Skin of body (tissue), 2 donors: ENCODE measurements around the gene SEPTIN5. TPM values are rescaled to one million over a fixed set of nuclear protein-coding genes. Genes with fewer than 3 reads are reported as not detected.

Experiments
- DNase-seq: peaks from one replicate; lab custom pipeline; 2025; lab: John Stamatoyannopoulos, UW
- total RNA-seq: library from RNA; depleted of rRNA; stranded (reverse); fragments of >200 nt; gene quantifications from one replicate; pipeline ENCODE4 v1.2.3, GENCODE V29; 2014

SEPTIN5 gene
- total RNA-seq, 1 donor from 2014 or later, result 33.7 TPM

DNA sequence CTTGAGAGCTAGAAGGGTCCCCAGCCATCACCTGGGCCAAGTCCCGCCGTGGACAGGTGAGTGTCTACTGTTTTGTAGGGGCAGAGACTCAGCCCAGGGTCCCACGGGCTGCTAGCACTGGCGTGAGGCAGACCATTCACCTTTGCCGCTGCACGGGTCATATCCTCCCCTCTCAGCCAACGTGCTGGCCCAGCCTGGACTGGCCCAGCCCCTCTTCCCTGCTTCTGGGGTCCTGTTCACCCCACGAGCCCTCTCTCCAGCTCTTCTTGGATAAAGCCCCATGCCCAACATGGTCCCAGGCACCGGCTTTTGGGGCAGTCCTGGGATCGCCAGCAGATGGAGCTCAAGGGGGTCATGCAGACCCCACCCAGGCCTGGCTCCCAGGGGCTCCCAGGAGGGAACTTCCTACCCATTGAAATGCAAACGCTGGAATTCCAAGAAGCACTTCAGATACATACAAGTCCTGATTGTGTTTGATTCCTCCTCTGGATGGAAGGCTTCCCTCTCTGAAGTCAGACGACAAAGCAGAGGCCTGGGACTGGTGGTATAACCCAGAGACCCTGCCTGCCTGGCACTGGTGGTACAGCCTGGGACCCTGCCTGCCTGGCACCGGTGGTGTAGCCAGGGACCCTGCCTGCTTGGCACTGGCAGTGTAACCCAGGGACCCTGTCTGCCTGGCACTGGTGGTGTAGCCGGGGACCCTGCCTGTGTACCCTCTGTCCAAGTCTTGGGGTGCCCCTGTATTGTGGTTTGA, 8.9 kb upstream of the SEPTIN5 start:
- no peak for DNase-seq

DNA sequence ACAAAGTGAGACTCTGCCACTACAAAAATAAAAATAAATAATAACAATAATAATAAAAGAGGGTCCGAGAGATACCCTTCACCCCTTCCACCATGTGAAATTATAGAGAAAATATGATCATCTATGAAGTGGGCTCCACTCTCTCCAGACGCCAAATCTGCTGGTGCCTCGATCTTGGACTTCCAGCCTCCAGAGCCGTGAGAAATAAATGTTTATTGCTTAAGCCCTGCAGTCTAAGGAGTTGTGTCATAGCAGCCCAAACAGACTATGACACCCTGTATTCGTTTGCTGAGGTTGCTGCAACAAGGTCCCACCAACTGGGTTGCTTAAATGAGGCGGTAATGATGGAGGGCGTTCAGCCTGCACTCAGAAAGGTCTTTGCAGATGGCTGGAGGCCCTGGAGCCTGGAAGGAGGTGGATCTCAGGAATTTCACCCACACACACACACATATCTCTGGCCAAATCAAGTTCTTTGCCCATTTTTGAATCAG, 7.6 kb upstream of the SEPTIN5 start:
- no peak for DNase-seq

DNA sequence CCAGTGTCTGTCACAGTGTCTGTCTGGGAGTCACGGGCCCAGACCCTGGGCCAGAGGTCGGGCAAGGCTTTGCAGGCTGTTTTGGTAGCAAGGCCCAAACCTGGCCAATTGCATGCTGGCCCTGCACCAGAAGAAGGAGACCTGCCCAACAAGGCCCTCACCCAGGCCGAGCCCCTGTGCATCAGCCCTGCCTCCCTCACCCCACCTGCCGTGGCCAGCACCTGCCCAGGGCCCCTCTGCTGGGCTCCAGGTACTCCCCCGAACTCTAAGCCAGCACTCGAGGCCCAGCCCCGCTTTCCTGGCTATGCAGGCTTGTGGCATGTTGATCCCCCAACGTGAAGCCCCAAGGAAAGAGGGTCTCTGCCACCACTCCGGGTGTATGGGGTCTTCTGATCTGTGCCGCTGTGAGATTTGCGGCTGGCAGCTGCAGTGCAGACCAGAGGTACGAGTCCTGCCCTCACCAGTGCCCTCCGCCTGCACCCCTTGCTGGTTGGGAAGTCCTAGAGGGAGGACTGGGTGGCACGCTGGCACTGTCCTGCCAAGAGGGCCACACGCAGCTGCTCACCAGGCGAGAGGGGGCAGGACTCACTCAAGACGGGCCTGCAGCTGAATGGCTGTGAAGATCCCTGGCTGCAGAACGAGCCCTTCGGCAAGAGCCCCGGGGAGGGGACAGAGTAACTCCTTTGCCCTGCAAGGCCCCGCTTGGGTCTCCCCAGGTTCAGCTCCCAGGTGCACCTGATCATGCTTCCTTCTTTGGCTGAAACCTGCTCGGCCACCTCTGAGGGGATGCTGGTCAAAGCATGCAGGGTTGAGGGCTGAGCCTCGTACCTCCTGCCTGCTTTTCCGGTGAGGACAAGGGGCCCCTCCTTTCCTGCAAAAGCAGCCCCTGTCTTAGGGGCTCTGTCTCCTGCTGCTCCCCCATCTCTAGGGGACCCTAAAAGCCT, 6.7 kb upstream of the SEPTIN5 start:
- DNase-seq, result no peak

DNA sequence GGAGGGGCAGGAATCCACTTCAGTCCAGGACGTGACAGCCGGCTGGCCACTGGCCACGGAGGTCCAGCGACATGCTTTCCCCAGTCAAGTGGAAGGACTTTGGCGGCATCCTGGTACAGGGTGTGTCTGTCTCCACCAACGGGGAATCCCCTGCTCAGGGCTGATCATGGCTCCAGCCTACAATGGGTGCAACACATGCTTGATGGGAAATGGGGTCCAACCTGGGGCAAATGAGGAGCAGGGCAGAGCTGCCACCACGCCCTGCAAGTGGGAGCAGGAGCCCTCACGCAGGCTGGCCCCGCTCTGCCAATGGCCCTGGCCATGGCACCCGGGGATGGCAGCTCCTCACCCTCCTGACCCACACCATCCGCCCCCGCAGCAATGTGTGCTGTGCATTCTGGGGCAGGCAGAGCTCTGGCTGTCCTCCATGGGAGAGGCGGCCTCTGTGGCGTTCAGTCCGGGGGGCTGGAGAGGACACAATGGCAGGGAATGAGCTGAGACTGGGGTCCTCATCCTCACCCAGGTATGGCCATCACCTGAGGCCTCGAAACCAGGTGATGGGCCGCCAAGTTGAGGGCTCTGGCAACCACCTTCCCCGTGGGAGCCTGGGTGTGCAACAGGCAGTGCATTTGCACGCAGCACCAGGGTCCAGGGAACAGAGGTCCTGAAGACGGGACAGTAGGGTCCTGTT, 5.8 kb upstream of the SEPTIN5 start:
- DNase-seq, result no peak

DNA sequence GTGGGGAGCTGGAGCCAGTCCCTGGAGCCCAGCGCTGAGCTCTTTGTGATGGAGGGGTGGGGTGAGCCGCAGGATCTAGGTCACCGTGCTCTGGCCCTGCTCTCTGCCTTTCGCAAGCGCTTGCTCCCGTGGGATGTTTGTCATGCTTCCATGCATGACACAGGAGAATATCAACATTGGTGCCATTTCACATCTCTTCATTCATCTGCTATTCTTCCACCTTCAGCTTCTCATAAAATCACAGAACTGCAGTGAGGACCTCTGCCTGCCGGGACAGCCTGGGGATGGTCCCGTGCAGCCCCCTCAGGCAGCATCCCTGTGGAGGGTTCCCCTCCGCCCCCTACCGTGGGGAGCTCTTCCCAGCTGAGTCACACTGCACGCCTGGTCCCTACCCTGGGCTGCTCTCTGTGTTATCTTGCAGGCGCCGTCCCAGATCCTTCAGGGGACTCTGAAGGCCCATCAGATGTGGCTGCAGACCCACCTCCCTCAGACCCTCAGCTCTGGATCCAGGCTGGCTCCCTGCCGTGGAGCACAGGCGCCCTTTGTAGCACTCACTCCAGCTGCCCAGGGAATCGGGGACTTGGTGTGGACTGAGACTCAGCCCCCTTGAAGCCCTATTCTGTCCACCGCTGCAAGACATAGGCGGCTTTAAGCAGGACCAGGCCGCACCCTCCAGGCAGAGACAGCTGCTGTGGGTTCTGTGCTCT, 5.1 kb upstream of the SEPTIN5 start:
- DNase-seq, result no peak

DNA sequence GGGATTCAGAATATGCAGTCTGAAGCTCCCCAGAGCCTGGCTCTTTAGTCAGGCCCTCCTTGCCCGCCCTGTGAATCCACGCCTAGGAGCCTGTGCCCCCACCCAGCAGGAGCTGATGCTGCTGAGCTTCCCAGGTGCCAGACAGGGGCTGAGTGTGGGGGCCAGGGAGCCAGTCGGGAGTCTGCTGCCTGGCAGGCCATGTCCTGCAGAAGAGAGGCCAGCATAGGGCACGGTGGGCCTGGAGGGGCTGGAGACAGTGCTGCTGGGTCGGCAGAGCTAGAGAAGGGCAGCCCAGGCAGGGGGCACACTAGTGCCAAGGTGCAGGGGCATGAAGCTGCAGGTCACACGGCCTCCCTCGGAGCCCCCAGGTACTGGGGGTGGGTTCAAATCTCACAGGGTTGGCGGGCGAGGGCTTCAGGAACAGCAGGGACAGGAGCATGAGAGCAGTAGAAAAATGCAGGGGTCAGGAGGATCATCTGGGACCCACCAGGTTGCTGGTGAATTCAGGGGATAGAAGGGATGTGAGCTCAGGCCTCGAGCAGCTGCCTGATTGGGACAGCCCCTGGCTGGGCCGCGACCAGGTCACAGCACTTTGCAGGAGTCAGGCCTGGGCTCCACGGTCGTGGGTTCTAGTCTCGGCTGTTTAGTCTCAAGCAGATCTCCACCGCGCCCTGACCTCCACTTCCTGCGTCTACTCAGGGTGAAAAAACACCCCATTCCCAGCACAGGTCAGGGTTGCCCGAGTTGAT, 4.1 kb upstream of the SEPTIN5 start:
- DNase-seq, result no peak

DNA sequence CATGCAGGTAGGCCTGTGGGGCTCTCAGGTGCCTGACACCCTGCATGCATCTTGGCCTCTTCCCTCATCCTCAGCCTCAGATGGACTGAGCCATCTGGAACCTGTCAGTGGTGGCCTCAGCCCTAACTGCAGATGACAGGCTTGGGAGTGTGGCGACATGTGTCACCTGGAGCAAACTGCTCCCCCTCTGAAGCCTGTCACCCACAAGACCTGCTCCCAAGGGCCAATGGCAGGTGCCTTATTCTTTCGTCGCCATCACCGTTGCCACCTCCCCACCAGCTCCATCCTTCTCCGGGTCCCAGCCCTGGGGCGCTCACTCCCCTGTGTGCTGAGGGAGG, 3.6 kb upstream of the SEPTIN5 start:
- DNase-seq, result no peak

DNA sequence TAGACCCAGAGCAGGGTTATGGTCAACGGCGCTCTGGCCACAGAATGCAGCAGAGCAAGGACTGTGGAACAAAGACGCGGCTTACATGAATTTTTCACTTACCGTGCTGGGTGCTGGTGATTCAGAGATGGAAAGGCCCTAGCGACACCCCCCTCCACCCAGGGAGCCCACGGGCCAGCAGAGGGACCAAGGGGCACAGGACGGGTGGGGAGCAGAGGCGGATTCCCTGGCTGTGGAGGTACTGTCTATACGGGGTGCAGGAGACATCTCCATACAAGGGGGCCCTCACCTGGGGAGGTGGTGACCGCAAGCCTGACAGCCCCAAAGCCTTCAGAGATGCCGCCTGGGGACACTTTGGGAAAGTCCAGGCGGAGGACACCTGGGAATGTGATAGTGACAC, 1.1 kb upstream of the SEPTIN5 start:
- no peak for DNase-seq

DNA sequence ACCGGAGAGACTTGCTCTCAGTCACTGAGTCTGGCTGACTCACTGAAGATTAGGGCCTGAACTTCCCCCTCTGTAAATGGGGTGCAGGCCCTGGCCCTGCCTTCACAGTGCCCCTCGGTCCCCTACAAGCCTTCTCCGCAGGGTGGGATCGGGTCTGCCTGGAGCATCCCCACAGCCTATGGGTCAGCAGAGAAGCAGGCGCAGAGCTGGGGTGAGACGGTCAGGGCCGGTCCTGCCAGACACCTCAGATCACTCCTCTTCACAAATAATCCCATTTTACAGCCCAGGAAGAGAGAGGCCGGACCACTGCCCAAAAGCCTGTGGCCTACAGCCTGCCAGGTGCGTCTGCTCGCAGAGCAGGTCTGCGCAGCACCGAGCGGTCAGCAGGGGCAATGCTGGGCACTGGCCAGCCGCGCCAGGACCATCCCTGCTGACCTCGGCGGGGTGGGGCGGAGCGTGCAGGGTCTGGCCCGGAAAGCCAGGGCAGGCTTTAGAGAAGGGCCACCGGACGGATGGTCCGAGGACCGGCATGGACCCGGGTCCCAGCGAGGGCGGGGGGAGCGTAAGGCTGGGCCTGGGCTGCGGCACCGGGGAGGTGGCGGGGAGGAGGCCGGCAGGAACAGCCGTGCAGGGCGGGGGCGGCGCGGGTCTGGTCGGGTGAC, 522 bp upstream of the SEPTIN5 start:
- no peak for DNase-seq

DNA sequence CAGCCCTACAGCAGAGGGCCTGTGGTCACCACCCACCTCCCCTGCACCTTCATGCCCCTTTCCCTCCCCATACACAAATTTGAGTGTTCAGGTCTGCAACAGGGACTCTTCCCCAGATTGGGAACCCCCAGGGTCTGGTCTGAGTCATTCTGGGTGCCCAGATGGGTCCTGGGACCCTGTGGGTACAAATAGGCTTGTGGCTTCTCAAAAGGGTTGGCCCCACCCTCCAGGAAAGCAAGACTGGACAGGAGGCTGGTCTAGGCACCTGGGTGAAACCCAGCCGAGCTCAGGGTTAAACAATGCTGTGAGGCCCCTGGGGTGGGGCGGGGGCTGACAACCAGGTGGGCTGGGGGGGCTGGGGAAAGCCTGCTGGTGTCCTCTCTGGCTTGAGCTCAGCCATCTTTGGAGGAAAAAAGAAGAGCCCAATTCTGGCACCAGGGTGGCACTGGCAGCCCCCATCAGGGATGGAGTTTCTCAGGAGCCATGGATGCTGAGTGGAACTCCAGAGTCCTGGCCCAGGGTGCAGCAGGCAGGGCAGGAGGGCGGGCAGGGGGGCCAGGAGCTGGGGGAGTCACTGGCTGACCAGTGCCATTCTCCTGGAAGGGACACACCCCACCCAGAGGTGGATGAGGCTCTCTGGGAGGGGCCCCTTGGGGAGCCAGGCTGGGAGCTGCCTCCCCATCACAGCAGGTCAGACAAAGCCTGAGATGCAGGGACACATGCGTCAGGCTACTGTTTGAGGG, 1.1 kb downstream of the SEPTIN5 start:
- DNase-seq, result no peak

DNA sequence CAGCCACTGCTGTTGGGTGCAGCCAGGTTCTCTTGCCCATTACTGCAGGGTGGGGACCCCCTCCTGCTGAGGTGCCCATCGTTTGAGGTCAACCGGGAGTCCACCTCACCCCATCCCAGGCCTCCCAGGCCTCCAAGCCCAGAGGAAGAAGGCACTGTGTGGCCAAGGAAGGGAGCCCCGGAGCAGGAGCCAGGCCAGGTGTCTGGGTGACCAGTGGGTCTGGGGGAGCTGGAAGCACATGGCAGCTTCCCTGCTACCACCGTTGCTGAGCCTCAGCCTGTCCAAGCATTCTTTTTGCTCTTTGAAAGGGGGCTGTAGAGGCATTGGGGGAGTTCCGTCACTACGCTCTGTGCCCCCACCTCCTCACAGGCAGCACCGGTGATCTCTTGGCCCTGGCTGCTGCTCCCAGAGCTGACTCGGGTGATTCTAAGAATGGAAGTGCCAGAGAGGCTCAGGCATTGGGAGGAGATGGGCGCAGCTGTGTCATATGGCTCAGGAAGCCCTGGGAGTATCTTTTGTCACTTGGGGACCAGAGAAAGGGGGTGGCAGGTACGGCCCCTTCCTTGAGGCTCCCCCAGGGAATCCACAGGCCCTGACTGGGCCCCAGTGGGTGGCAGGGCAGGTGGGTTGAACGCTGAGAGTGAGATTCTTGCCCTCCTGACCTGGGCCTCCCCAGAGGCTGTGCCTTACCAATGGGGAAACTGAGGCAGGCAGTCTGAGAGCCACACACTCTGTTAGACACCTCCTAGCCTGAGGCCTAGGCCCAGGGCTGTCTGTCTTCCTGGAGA, 1.9 kb downstream of the SEPTIN5 start:
- no peak for DNase-seq

DNA sequence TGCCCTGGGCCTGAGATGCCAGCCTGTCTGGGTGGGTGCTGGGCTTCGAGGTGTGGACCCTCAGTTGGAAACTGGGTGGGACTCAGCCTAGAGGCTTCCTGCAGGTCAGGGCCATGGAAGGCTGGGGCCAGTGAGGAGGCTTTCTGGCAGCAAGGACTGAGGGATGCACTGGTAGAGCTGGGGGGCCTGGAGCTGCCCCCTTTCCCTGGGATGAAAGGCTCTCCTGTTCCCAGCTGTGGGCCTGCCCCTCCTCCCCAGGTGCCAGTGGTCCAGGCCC, 2.5 kb downstream of the SEPTIN5 start:
- no peak for DNase-seq

DNA sequence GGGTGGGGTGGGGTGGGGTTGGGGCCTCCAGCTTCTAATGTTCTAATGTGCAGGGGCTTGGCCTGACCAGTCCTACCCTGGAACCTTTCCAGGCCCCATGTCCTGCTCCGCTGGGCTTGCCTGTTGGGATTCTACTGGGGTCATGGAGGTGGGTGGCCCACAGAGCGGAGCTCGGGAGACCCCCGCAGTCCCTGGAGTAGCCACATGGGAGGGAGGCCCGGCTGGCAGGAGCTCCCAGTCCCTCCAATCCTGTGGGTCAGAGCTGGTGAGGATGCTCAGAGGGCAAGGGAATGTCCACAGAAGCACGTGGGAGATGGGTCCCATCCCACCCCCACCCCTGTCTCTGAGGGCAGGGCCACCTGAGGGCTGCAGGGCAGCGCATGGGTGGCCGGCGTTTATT, 2.9 kb downstream of the SEPTIN5 start:
- no peak for DNase-seq

DNA sequence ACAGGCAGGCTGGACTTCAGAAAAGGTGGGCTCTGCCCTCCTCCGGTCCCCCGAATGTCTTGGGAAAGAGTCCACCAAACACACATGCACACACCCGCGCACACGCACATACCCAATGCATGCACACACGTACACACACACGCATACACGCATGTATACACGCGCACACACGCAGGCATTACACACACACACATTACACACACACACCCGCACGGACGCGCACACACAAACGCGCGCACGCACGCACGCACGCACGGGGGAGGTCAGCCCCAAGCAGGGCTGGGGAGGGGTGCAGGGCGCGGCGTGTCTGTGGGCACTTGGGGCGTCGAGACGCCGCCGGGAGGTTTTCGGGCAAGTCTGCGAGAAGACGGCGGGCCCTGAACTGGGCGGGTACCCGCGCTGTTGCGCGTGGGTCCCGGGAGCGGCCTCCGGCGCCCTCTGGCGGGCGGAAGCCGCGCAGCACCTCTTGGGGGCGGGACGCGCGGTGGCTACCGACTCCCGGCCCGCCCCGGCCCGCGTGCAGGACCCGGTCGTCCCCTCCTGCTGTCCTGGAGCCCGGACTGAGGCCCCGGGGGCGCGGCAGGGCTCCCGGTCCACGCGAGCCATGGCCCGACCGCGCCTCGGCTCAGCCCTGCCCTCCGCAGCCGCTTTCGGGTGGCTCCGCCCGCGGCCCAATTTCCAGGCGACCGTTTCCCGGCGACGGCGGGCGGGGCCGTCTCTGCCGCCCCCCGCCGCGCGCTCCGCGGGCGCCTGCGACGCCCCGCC, 3.6 kb downstream of the SEPTIN5 start:
- peak; percentile 32 for DNase-seq

DNA sequence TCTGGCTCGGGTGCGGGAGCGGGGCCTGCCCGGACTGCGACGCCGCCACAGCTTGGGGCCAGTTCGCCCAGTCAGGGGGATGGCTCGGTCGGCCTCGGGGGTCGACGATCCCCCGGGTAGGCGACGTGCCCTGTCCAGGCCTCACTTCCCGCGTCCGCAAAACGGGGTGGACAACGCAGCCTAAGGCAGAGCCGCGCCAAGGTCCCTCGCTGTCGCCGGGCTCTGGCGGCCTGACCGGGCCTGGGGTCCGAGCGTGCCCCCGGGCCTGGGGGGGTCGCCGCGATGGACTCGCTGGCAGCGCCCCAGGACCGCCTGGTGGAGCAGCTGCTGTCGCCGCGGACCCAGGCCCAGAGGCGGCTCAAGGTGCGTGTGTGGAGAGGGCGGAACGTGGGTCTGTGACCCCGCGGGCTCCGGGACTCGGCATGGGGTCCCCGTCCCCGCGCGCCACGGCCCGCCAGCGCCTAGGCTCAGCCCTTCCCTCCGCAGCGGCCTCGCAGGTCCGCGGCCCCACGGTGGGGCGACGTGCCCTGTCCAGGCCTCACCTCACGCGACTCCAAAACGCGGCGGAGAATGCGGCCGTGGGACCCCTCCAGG, 4.2 kb downstream of the SEPTIN5 start:
- DNase-seq, result no peak

DNA sequence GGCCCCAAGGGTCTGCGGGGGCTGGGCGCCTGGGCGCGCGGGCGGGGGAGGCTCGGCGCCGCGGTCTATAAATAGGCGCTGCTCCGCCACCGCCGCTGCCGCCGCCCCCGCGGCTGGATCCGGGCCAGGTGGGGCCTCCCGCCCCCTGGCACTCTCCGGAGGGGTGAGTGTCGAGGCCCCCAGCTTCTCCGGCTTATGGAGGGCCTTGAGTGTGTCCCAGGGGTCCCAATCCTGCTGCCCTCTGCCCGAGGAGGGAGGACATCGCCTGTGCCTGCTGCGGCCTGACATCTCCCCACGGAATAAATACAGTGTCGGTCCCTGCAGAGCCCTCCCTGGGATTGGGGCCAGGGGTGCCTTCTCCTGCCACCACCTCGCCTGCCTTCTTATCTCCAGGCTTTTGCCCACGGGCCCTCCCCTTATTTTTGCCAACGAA, 4.8 kb downstream of the SEPTIN5 start:
- DNase-seq, result no peak

DNA sequence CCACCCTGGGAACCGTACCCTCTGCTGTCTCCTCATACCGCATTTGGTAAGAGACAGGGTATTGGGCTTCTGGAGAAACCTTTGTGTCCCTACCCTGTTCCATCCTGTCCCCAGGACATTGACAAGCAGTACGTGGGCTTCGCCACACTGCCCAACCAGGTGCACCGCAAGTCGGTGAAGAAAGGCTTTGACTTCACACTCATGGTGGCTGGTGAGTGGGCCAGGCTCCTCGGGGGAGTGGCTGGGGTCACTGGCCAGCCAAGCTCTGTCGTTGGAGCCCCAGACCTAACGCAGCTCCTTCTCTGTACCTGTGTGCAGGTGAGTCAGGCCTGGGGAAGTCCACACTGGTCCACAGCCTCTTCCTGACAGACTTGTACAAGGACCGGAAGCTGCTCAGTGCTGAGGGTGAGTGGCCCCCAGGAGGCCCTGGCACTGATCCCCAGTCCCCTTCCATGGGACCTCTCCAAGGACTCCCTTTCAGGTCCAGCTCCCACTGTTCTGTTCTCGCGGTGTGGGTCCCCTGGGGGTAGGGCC, 5.3 kb downstream of the SEPTIN5 start:
- DNase-seq, result peak; percentile 16
